UCSD-AML1 (cell line): ENCODE data around the gene PCSK6.

Experiments
- DNase-seq: peaks from one replicate; lab custom pipeline; 2025; ENCODE audit not compliant: unreplicated experiment; lab: John Stamatoyannopoulos, UW

Gene PCSK6

GRCh38 chr15:101255615-101256241 is 233.8 kb downstream of the PCSK6 start:
- peak; percentile 68 for DNase-seq

GRCh38 chr15:101255051-101255395 is 234.5 kb downstream of the PCSK6 start:
- DNase-seq = no peak

DNA sequence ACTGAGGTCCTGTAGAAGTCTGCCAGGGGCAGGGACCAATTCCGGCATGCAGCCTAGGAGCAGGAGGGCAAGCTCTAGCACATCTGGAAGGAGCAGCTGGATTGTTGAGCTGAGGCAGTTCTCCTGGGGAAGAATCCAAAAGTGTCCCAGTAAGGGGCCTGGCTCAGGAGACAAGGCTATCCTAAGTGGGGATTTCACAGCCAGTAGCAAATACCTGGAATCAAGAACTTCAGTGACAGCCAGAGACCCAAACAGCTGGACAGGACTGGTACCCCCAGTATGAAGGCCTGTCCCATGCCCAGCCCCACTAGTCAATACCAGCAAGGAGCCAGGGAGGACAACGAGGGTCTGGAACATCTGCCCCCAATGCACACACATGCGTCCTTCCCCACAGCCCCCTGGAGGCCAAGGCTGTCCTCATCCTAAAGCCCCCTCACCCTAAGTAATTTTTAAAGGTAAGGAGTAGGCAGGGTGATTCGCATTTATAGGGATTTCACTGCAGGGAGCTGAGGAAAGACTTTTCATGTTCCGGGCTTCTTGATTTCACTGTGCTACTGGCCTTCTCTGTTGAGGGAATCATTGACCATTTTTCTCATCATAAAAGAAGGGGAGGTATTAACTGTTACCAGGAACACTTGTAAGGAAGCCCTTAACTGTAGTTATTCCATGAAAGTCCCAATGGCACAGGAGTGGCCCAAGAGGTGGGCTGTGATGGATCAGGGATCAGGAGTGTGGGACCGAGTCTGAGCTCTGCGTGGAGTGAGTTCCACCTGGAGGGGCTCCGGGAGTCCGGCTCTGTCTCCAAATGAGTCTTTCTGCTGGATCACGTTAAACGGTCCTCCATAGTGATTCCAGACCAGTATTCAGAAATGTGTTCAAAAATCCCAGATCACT is 235.1 kb downstream of the PCSK6 start:
- no peak for DNase-seq
